ENCODE measurements around the gene NIT2.

Gene NIT2

GRCh38 chr3:100402891-100403290 lies 68.3 kb downstream of the NIT2 start:
- no peak for TF ChIP-seq CTCF (IDR thresholded peaks at IDR 0.05; ENCODE audit: low read depth, low read length)
- no peak for DNase-seq (ENCODE audit: extremely low read depth, low read depth)

DNA sequence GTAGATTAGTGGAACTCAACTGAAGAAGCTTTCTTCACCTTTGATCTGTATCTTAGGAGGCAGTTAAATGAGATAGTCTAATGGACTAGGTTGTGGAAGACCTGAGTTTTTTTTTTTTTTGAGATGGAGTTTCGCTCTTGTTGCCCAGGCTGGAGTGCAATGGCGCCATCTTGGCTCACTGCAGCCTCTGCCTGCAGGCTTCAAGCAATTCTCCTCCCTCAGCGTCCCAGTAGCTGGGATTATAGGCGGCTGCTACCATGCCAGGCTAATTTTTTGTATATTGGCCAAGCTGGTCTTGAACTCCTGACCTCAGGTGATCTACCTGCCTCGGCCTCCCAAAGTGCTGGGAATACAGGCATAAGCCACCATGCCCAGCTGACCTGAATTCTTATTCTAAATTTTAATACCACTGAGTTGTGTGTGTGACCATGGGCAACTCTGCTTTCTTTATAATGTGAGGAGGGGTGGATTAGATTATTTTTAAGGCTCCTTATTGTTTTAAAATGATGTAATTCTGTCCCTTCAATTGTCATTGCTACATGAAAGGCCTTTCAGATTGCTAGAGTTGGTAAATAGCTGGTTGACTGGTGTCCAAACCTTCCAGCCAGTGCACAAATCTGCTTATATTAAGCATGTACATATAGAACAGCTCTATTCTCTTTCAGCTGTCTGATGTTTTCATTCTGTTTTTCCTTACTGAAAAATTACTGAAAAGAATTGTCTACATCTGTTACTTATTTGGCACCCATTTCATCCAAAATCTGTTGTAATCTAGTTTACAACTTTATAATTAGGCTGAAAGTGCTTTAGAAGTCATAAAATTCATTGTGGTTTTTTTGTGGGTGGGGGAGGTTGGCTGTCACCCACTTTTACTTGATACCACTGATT lies 69.0 kb downstream of the NIT2 start:
- no peak for DNase-seq (ENCODE audit: extremely low read depth, low read depth)
- no peak; the same call in 1 of the 2 replicates for TF ChIP-seq CTCF (IDR thresholded peaks at IDR 0.05; ENCODE audit: low read depth, low read length)

GRCh38 chr3:100404250-100404548 lies 69.6 kb downstream of the NIT2 start:
- no peak for TF ChIP-seq CTCF (IDR thresholded peaks at IDR 0.05; ENCODE audit: low read depth, low read length)
- no peak for DNase-seq (ENCODE audit: extremely low read depth, low read depth)

DNA sequence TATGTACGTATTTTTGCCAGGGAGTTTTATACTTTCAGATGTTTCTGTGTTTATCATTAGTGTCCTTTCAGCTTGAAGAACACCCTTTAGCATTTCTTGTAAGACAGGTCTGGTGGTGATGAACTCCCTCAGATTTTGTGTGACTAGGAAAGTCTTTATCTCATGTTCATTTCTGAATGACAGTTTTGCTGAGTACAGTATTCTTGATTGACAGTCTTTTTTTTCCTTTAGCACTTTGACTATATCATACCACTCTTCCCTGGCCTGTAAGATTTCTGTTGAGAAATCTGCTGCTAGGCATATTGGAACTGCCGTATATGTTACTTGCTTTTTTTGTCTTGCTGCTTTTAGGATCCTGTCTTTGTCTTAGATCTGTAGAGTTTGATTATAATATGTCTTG lies 72.6 kb downstream of the NIT2 start:
- DNase-seq (ENCODE audit: extremely low read depth, low read depth): no peak
- no peak for TF ChIP-seq CTCF (IDR thresholded peaks at IDR 0.05; ENCODE audit: low read depth, low read length)

- DNase-seq (ENCODE audit: extremely low read depth, low read depth): no peak
- TF ChIP-seq CTCF (IDR thresholded peaks at IDR 0.05; ENCODE audit: low read depth, low read length): no peak
Measured at GRCh38 chr3:100407977-100408532, 73.5 kb downstream of the NIT2 start.

Data from AG09319 (cell line).